Globus pallidus (tissue), 1 donor: ENCODE measurements around the gene ARRDC2.

ENCODE experiments used
- DNase-seq: peaks from one replicate; pipeline ENCODE4 v3.0.0-alpha.2; 2015; ENCODE audit warnings: low spot score

The ARRDC2 gene

GRCh38 chr19:18058208-18059009 lies 50.4 kb downstream of the ARRDC2 start:
- peak; percentile 83 for DNase-seq

- peak; percentile 15 for DNase-seq
Observed at GRCh38 chr19:18059297-18059696, 51.3 kb downstream of the ARRDC2 start.

GRCh38 chr19:18059902-18060301 lies 51.9 kb downstream of the ARRDC2 start:
- DNase-seq, result no peak

- DNase-seq, result no peak
Observed at GRCh38 chr19:18060472-18060871, 52.5 kb downstream of the ARRDC2 start.

GRCh38 chr19:18062028-18062427 lies 54.1 kb downstream of the ARRDC2 start:
- no peak for DNase-seq

- DNase-seq, result no peak
Observed at GRCh38 chr19:18063463-18063862, 55.5 kb downstream of the ARRDC2 start.
